ENCODE measurements around the gene BPIFB1. TPM values are rescaled to one million over a fixed set of nuclear protein-coding genes. Genes with fewer than 3 reads are reported as not detected.

Gene BPIFB1
- total and polyA plus RNA-seq, 10 of the 15 experiments (the other 5 are each of a cell fraction or from before 2014, with no cell fraction given): 0.13 TPM; not detected in 9

DNA sequence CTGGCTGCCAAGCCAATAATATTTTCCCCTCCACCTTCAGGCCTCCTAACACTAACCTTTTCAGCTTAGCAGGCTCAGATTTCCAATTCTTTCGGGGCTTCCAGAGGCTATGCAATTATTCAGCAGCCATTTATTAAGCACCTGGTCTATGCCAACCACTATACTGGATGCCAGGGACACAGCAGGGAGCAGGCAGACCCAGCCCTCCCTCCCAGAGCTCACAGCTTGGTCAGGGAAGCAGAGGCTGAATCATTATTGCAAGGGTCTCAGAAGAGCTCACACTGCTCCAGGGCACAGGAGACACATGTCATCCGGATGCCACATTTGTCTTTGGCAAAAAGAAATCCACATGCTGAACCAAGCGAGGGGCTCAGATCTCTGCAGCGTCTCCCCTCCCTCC, 1.3 kb downstream of the BPIFB1 start (continued):
- TF ChIP-seq RELB (IDR thresholded peaks at IDR 0.05; ENCODE audit: low read depth) (no peak), NRF1 (conservative IDR thresholded peaks at IDR 0.05; ENCODE audit: low read depth, low read length) (no peak), BHLHE40 (IDR thresholded peaks at IDR 0.05; ENCODE audit: borderline replicate concordance in 1 of 2, low read depth in 2 of 2, low read length in 1 of 2) (no peak)
- TF ChIP-seq, protein P1, sequence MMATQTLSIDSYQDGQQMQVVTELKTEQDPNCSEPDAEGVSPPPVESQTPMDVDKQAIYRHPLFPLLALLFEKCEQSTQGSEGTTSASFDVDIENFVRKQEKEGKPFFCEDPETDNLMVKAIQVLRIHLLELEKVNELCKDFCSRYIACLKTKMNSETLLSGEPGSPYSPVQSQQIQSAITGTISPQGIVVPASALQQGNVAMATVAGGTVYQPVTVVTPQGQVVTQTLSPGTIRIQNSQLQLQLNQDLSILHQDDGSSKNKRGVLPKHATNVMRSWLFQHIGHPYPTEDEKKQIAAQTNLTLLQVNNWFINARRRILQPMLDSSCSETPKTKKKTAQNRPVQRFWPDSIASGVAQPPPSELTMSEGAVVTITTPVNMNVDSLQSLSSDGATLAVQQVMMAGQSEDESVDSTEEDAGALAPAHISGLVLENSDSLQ (IDR thresholded peaks at IDR 0.05): no peak
- TF ChIP-seq, protein P2, sequence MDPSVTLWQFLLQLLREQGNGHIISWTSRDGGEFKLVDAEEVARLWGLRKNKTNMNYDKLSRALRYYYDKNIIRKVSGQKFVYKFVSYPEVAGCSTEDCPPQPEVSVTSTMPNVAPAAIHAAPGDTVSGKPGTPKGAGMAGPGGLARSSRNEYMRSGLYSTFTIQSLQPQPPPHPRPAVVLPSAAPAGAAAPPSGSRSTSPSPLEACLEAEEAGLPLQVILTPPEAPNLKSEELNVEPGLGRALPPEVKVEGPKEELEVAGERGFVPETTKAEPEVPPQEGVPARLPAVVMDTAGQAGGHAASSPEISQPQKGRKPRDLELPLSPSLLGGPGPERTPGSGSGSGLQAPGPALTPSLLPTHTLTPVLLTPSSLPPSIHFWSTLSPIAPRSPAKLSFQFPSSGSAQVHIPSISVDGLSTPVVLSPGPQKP (IDR thresholded peaks at IDR 0.05; ENCODE audit: low read depth, low read length): no peak

DNA sequence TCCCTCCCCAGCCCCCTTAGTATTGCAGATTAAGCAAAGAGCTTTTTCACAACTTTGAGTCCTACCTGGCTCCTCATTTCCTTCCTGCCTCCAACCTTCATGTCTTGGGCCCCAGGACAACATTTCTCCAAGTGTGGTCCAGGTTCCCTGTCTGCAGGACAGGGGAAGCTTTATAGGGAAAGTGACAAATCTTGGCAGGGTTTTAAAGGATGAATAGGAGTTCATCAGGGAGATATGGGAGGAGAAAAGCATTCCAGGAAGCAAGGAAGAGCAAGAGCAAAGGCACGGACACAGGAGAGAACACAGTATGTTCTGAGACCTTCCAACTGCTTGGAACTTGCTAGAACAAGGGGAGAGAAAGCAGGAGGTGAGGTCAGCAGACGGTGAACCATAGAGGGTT, 1.9 kb downstream of the BPIFB1 start:
- intact Hi-C loops (cut with micrococcal nuclease; ENCODE audit: unreplicated experiment): no loop called here
- BruUV-seq (replicated peaks): no TSS peak
- H2AFZ ChIP-seq (ENCODE audit: control insufficient read depth, low read depth, low read length): no peak overlapping the region
- FAIRE-seq: no peak
- WGBS (ENCODE audit: insufficient coverage, insufficient replicate concordance, low lambda C conversion rate, missing lambda C conversion rate): 30% methylated on average over 2 of the region's 2 CpGs
- in situ Hi-C loops (cut with MboI): no loop called here
- ChIA-PET POLR2A (interaction anchor here (0.7 to 0.8 kb wide), 2 partner anchors 142 to 389 kb away, joined by 3 to 5 read pairs; no protein-coding TSS in a partner anchor), RAD21 (ENCODE audit: unreplicated experiment) (no interaction called here), SMC1A (ENCODE audit: uncharacterized antibody, unreplicated experiment) (no interaction called here), CTCF (no interaction called here)
- no peaks in the 10 kb centered on the region for H4K20me1 ChIP-seq (ENCODE audit: control insufficient read depth, insufficient read depth)
- peaks cover 0 to 3% of the 10 kb centered on the region in 2 experiments; a peak in 3 of 4 replicates for H3K27me3 ChIP-seq (replicated peaks in 1 of 2; ENCODE audit: control insufficient read depth in 2 of 2, insufficient read depth in 2 of 2, low read length in 1 of 2)
- no peaks in the 10 kb centered on the region for H3K79me2 ChIP-seq (ENCODE audit: control insufficient read depth, insufficient read depth, low read length)
- H3K9me3 ChIP-seq (replicated peaks; ENCODE audit: control insufficient read depth, insufficient read depth, low read length): no peaks in the 10 kb centered on the region
- H3K9ac ChIP-seq (ENCODE audit: control insufficient read depth, insufficient read depth, low read length): no peak overlapping the region
- DNase-seq (ENCODE audit: low read depth, low spot score): no peak
- no peaks in the 10 kb centered on the region for H3K36me3 ChIP-seq (ENCODE audit: control insufficient read depth in 2 of 2, insufficient read depth in 2 of 2, low read length in 1 of 2)
- ATAC-seq: no peak
- no peak overlapping the region for H3K4me2 ChIP-seq (ENCODE audit: control insufficient read depth, insufficient read depth)
- no peaks in the 10 kb centered on the region for H3K4me1 ChIP-seq (ENCODE audit: control insufficient read depth, insufficient read depth, low read length)
- H3K27ac ChIP-seq (ENCODE audit: control insufficient read depth, insufficient read depth): no peak overlapping the region
- H3K4me3 ChIP-seq: no peak overlapping the region
- no peak for TF ChIP-seq STAT3 (IDR thresholded peaks at IDR 0.05; ENCODE audit: low read depth, low read length)
- no peak for TF ChIP-seq ZBTB33 (IDR thresholded peaks at IDR 0.05)
- TF ChIP-seq, protein P3, sequence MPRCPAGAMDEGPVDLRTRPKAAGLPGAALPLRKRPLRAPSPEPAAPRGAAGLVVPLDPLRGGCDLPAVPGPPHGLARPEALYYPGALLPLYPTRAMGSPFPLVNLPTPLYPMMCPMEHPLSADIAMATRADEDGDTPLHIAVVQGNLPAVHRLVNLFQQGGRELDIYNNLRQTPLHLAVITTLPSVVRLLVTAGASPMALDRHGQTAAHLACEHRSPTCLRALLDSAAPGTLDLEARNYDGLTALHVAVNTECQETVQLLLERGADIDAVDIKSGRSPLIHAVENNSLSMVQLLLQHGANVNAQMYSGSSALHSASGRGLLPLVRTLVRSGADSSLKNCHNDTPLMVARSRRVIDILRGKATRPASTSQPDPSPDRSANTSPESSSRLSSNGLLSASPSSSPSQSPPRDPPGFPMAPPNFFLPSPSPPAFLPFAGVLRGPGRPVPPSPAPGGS (IDR thresholded peaks at IDR 0.05; ENCODE audit: borderline replicate concordance, insufficient read depth, low read depth, low read length, poor library complexity, severe bottlenecking): no peak
- no peak for TF ChIP-seq HDAC2 (IDR thresholded peaks at IDR 0.05)
- no peak for TF ChIP-seq CBX5 (IDR thresholded peaks at IDR 0.05; ENCODE audit: low read depth)
